HG02981 (cell line): ENCODE measurements around the gene MRTFA.
"Not testable (repeated sequence)": the region's sequence is repeated elsewhere in the genome, so short reads cannot be mapped to it uniquely, and the experiment has no call there.

Experiments
- ATAC-seq: cut with Tn5 transposase; IDR thresholded peaks from one replicate; pipeline ENCODE4 v1.9.1; 2021; ENCODE audit warnings: mild to moderate bottlenecking, moderate library complexity; ENCODE audit not compliant: unreplicated experiment

MRTFA gene

DNA sequence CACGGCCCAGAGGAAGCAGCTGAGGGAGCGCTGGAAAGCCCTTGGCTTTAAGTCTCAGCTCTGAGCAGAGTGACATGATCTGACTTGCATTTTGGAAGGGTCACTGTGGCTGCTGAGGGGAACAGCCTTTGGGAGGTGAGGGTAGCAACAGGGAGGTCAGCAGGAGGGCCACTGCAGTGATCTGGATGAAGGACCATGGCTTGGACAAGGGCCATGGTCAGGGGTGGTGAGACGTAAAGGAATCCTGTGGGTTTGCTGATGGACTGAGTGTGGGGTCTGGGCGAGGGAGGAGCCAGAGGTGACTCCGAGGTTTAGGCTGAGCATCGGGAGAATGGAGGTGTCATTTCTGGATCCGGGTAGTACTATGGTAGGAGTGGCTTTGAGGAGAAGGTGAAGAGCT, 232.9 kb downstream of the MRTFA start:
- ATAC-seq: no peak

DNA sequence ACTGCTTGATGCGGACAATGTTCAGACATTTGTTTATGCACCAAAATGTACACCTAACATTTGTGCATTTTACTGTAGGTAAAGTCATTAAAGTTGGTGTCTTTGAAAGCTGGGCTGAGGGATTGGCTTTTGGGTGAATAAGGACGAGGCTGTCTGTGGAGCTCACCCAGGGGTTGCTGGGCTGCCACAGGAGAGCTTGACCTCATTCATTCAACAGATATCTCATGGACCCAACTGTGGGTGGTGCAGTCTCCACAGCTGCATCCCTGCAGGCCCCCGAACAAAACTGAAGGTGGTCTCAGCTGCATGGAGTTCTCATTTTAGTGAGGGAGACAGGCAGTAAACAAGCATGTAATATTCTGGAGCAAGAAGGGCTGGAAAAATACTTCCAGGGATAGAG, 233.4 kb downstream of the MRTFA start:
- ATAC-seq: no peak

DNA sequence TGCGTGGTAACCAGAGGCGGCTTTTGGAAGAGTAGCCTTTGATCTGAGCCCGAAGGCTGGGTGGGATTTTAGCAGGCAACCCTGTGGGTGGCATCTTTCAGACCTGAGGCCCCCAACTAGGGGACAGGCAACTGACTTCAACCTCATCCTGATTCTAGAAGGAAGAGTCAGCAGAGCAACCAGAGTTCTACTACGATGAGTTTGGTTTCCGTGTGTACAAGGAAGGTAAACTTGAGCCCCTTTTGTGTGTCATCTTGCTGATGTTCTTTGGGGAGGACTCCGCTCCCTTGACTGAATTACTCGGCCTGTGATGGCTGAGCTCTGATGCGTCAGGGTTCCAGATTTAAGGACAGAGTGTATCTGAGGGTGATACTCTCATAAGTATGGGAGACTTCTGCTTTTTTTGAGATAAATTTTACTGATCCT, 234.5 kb downstream of the MRTFA start:
- ATAC-seq: no peak

DNA sequence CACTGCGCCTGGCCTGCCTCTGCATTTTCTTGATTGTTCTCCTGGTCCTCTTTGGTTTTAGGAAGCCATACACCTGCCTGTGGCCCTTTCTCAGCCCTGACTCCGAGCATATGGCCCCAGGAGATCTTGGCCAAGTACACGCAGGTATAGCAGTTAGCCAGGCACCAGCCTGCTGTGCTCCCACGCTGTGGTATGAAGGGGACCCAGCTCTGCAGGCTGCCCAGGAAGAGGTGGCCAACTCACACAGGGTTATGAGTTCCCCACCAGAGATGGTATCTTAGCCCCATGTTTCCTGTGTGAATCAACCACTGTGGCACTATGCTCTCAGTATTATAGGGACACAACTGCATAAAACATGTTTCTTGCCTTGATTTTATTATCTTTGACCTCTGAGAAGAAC, 235.0 kb downstream of the MRTFA start:
- no peak for ATAC-seq

DNA sequence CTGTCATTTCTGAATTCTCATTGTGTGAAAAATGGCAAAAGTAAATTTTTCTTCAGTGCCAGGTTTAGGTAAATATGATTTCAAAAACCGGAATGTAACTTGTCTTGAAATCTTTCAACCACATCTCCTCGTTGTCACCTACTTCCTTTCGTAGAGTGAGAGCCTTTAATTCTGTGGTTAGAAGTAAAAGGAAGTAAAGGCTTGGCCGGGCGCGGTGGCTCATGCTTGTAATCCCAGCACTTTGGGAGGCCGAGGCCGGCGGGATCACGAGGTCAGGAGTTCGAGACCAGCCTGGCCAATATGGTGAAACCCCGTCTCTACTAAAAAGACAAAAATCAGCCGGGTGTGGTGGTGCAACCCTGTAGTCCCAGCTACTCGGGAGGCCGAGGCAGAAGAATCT, 236.4 kb downstream of the MRTFA start:
- no peak for ATAC-seq

DNA sequence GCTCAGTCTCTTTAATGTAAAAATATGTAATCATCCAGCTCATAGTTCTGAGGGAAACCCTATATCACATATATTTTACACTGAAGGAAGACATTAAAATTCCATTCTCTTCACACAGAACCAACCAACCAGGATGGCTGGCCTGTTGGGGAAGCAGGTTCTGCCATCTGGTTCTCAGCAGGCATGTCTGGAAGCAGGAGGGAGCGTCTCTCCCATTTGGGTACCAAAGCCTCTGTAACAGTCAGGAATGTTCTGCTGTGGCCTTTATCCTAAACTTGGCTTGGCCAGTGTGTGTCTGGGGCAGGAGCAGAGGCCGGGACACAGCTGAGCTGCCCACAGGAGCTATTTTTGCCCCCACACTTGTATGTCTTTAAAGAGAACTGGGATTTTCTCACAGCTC, 236.9 kb downstream of the MRTFA start:
- ATAC-seq: no peak

DNA sequence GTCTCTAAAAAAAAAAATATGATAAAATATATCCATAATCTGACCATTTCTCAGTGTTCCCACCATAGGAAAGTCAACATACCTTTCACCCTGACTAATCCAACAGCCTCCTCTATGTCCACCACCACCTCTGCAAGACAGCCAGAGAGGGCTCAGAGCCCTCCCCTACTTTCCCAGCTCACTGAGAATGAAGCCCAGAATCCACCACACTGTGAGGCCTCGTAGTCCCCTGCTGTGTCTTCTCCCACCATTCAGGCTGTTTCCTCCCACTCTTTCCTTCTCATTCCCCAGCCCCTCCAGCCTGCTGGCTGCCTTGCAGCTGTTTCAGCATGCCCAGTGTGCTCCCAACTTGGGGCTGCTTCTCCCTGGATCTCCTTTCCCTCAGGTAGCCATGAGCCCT, 239.1 kb downstream of the MRTFA start:
- no peak for ATAC-seq

DNA sequence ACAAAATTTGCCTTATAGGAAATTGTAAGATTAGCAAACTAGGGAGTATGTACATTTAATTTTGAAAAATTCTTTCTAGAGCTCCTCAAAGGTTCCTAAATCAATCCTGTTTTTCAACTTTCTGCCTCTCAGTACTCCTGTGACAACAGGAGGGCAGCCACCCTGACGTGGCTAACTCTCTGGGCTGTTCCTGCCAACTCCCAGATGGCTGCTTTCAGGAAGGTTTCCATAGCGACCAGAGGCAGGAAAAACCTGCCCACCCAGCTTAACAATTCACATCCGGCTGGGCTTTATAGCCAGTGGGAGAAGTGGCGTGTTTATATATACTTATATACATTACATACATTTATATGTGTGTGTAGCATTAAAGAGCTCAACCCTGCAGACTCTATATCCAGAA, 239.6 kb downstream of the MRTFA start:
- no peak for ATAC-seq

DNA sequence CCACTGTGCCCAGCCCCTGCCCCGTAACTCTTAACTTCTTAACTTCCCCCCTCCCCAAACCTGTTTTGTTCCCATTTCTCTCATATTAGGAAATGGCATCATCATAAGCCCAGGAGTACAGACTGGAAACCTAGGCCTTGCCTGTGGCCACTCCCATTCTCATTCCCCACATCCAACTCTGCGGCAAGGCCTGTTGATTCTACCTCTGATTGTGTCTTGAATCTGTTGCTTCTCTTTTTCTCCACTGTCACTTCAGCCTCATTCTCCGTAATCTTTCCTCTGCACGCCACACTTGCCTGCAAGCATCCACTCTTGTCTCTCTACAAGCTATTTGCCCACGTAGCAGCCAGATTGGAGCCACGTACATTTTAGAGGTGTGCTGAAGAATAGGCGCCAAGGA, 240.9 kb downstream of the MRTFA start:
- ATAC-seq: no peak

DNA sequence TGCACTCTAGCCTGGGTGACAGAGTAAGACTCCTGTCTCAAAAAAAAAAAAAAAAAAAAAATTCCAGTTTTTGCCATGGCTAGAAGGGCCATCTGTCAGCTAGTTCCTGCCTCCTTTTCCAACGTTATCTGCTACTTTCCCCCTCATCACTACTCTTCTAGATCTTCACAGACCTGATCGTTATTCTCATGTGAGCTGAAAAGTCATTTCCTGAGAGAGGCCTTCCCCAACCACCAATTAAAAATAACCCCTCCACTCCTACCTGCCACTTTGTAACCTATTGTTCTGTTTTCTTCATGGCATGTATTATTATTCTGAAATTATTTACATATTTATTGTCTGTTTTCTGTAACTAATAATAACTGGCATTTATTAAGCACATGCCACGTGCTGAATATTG, 241.9 kb downstream of the MRTFA start:
- ATAC-seq: no peak

DNA sequence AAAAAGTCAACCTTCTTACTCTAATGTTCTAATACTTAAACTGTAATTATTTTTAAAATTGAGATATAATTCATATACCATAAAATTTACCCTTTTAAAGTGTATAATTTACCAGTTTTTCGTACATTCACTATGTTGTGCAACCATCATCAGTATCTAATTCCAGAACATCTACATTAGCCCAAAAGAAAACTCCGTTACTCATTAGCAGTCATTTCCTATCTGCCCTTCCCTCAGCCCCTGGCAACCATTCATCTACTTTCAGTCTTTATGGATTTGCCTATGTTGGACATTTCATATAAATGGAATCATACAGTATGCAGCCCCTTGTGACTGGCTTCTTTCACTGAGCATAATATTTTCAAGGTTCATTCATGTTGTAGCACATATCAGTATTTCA, 243.9 kb downstream of the MRTFA start:
- ATAC-seq: no peak

DNA sequence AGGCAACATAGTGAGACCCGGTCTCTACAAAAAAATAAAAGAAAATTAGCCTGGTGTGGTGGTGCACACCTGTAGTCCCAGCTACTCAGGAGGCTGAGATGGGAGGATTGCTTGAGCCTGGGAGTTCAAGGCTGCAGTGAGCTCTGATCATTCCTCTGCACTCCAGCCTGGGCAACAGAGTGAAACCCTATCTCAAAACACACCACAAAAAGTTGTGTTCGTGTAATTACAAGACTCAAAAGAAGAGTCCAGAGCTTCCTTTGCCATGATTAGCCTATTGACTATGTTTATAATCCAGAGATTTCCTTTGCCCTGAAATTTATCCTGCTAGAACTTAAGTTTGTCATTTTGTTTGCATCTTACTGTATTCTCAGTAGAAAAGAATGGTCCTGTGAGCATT, 245.1 kb downstream of the MRTFA start:
- ATAC-seq: no peak

DNA sequence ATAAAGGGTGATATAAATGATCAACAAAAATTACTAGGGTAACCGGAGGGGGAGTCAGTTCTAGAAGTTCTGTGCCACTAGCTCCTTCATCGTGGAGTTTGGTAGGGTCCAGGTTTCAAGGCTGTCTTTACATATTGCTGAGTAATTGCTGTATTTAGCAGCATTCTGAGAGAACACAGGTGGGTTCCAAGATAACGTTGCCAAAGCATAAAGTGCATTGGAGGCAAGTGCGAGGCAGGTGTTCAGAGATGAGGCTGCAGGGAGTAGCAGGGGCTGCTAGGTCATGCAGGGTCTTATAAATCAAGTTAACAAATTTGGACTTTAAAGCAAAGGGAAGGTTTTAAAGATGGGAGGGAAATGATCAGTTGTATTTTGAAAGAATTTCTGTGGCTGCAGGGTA, 248.3 kb downstream of the MRTFA start:
- no peak for ATAC-seq

DNA sequence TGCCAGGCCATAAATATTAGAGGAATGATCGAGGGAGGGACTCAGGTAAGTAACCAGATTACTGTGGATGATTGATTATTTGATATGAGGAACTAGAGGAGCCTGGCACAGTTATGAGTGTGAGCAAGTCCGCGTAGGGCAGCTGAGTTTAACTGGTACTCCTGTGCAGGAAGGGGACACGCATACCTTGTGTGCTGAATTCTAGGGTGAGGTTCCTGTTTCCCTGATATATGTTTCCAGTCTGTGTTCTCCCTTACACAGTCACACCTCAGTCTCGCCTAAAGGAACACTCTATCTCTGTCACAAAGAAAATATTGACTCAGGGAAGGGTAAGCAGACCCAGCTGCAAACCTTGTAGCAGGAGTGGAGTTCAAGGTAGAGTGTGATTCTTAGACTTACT, 248.8 kb downstream of the MRTFA start:
- no peak for ATAC-seq

DNA sequence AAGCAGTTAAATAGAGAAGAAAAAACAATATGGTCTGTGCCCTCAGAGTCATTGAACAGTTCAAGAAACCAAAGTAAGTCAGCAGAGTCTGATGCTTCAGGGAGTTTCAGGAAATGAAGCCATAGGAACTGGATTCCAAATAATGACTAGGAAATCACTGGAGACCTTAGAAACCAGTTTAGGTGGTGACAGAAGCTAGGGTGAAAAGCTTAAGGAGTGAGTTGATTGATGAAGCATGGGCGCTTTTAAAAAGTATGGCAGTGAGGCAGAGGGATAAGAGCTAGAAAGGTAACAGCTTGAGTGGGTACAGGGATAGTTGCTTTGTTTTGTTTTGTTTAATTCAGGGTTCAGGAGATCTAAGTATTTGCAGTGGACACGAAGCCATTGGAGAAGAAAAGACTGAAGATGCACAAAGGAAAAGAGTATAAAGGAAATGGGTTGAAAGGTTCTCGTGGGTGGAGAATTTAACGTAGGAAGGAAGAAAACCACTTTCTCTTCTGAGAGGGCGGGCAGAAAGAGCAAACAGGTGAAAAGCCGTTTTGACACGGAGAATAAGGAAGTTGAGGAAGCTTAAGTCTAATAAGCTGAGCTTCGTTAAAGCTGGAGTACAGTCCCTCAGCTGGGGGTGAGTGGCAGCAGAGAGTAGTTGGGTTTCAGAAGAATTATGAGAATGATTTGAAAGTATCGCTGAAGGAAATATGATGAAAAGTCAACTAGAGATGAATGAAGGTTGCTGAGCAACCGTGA, 251.3 kb downstream of the MRTFA start:
- ATAC-seq: no peak

DNA sequence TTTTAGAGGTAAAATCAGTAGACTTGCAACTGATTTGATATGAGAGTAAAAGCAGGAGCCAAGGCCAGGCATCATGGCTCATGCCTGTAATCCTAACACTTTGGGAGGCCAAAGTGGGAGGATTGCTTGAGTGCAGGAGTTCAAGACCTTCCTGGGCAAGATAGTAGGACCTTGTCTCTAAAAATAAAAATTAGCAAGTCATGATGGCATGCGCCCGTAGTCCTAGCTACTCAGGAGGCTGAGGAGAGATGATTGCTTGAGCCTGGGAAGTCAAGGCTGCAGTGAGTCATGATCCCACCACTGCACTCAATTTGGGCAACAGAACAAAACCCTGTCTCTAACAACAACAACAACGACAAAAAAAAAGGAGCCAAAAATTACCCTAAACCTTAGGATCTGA, 252.6 kb downstream of the MRTFA start:
- ATAC-seq: no peak

DNA sequence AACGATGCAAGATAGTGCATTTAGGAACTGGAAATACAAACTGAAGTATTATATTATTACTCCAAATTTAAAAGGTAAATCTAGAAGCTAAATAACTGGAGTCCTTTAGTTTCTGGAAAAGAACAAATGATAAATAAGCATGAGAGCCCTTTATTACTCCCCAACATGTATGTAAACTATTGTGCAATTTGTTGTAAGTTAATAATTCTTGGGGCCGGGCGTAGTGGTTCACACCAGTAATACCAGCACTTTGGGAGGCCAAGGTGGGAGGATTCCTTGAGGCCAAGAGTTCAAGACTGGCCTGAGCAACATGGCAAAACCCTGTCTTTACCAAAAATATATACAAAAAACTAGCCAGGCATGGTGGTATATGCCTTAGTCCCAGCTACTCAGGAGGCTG, 255.1 kb downstream of the MRTFA start:
- ATAC-seq: no peak

DNA sequence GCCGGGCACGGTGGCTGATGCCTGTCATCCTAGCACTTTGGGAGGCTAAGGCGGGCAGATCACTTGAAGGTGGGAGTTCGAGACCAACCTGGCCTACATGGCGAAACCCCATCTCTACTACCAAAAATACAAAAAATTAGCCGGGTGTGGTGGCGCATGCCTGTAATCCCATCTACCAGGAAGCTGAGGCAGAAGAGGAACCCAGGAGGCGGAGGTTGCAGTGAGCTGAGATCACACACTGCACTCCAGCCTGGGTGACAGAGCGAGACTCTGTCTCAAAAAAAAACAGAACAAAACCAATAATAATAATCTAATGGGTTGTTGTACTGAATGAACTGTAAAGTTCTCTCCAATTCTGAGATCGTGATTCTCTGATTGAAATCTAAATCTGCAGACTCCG, 258.1 kb downstream of the MRTFA start:
- ATAC-seq: not testable (repeated sequence)

DNA sequence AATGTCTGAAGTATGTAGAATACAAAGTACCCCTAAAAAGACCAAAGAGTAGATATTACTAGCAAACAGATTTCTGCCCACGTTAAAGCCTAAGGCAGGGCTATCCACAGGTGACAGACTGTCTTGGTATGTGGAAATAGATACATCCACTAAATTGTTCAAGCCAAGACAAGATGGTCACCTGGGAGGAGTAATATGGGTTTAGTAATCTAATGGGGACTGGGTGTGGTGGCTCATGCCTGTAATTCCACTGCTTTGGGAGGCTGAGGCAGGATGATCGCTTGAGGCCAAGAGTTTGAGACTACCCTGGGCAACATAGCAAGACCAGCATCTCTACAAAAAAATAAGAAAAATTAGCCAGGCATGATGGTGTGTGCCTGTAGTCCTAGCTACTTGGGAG, 258.6 kb downstream of the MRTFA start:
- no peak for ATAC-seq

DNA sequence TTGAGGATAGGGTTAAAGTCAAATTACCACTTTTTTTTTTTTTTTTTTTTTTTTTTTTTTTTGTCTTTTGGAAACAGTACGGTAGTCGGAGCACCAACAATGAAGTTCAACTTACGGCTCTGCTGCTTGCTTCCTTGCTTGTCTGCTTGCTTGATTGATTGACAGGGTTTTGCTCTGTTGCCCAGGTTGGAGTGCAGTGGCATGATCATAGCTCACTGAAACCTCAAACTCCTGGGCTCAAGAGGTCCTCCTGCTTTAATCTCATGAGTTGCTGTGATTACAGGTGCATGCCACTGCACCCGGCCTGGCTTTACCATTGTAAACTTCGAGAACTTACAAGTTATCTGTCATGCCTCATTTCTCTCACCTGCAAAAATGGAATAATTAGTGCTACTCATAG, 260.4 kb downstream of the MRTFA start:
- no peak for ATAC-seq

DNA sequence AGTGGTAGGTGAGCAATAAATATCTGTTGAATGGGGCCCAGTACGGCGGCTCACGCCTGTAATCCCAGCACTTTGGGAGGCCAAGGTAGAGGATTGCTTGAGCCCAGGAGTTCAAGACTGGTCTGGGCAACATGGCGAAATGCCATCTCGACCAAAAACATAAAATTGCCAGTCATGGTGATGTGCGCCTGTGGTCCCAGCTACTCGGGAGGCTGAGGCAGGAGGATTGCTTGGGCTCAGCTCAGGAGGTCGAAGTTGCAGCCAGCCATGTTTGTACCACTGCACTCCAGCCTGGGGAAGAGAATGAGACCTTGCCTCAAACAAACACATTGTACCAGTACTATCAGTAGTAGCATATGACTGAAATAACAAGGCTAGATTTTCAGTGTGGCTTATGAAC, 262.0 kb downstream of the MRTFA start:
- ATAC-seq: no peak

DNA sequence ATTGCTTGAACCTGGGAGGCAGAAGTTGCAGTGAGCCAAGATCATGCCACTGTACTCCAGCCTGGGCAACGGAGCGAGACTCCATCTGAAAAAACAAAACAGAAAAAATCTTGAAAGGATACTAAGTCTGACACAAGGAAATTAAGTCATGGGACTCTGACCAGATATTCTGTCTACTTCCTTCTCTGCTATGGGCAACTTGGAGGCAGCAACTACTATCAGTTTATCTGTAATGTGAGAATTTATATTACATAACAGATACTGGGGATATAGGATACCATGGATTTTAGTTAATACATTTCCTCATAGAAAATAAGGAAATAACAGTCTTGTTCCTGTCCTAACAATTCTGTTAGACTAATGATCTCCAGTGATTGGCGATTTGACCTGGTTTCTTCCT, 267.7 kb downstream of the MRTFA start:
- ATAC-seq: no peak

DNA sequence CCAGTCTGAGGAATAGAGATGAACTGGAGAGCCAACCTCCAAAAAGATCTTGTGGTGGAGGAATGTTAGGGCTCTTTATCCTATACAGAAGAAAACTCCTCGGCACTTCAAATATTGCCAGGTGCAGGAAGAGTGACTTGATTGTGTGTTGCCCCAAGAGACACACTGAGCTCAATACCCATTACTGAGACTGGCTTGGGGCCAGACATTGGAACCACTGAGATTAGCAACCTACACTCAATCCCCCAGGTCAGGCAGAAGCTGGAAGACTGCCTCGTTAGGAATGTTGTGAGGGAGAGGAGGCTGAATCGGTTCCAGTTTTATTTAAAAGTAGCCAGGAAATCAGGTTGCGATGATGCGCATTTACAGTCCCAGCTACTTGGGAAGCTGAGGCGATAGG, 268.5 kb downstream of the MRTFA start:
- ATAC-seq: no peak
